HG03575 (cell line): ENCODE results near the gene TTLL8.

Experiments
- ATAC-seq: cut with Tn5 transposase; IDR thresholded peaks from one replicate; pipeline ENCODE4 v1.9.1; 2021; ENCODE audit not compliant: unreplicated experiment, insufficient number of reproducible peaks, low FRiP score; ENCODE audit errors: extremely low read depth

Gene TTLL8

DNA sequence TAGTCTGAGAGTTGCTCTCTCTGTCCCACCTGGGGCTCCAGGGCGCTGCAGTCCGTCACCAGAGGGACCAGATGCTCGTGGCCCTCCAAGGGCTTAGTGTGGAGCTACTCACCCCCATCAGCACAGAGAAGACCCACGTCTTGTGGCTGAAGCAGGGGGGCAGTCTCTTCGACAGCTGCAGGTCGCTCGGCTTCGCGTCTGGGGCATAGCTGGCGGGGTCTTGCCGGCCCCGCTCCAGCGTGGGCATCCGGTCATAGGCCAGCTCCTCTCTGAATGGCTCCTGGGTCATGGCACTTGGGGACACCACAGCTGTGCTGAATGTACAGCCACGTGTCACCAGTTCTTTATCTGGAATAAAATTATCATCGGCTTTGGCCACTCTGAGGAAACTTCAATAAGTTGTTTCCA lies 26.5 kb upstream of the TTLL8 start:
- ATAC-seq, result no peak

DNA sequence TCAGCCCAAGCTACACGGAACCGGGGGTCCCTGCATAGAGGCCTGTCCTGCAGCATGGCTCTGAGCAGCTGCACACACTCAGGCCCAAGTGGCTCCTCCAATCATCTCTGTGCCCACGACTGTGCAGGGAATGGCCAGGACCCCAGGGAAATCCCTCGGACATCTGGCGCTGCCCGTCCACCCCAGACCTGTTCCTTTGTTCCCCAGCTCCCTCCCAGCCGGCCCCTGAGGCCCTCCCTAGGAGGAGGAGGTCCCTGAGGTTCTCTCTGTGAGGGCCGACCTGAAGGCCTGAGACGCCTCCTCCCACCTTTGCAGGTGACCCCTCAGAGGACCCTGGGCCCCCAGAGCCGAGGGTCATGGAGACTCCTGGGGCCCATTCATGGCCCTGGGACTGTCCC lies 26.0 kb upstream of the TTLL8 start:
- no peak for ATAC-seq

DNA sequence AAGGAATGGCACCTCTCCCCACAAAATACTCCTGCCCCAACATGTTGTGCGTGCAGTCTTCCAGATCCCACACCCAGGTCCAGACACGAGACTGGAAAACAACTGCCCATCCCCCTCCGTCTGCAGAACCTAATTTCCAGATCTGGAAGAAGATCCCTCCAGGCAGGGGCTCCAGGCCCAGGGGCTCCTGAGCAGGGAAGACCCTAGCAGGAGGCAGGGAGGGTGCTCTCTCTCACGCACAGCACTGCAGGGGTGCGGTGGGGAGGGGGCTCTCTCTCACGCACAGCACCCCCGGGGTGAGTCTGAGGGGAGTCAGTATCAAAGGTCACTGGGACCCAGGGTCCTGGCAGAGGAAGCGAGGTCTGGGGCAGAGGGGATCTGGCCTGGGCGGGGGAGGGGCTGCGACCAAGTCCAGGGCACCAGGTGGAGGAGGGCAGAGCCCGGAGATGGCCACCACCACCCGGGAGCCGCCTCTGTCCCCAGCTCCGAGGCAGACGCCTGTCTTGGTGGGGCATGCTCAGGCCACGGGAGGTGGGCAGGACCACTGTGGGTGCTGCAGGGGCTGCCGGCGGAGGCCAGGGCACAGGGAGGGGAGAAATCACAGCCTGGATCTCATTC lies 25.5 kb upstream of the TTLL8 start:
- ATAC-seq, result no peak

DNA sequence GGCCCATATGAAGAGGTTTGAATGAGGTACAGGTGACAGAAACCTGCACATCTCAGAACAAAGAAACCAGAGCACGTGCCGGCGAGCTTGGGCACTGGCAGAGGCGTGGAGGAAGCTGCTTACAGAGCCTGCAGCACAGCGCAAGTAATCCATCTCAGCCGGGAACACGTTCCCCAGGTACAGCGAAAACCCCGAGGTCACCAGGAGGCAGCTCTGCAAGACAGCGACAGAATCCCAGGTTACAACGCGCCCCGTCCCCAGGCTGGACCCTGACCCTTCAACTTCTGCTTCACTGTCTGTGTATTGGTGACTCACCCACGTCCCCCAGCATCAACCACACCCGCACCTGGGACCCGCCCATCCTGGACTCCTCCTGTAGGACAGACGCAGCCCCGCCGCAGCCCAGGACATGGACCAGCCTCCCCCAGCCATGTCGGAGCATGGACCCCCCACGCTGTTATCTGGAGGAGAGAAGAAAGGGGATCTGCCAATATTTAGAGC lies 24.9 kb upstream of the TTLL8 start:
- no peak for ATAC-seq

DNA sequence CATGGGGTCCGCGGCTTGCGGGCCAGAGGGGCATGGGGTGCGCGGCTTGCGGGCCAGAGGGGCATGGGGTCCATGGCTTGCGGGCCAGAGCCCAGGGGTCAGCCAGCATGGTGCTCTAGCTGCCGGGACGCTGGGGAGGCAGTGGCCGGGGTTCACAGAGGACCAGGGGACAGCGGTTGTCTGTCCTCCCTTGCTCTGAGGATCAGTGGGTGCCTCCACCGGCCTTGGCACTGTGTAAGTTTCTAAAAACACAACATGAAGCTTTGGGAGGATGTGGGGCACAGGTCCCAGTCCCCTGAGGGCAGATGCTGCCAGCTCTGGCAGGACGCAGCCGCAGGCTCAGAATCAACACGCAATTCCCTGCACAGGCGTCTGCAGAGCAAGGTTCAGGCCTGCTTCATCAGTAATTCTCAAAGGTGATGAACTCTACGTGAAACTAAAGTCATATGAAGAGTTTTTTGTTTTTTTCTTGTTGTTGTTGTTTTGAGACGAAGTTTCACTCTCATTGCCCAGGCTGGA lies 24.2 kb upstream of the TTLL8 start:
- ATAC-seq, result no peak

DNA sequence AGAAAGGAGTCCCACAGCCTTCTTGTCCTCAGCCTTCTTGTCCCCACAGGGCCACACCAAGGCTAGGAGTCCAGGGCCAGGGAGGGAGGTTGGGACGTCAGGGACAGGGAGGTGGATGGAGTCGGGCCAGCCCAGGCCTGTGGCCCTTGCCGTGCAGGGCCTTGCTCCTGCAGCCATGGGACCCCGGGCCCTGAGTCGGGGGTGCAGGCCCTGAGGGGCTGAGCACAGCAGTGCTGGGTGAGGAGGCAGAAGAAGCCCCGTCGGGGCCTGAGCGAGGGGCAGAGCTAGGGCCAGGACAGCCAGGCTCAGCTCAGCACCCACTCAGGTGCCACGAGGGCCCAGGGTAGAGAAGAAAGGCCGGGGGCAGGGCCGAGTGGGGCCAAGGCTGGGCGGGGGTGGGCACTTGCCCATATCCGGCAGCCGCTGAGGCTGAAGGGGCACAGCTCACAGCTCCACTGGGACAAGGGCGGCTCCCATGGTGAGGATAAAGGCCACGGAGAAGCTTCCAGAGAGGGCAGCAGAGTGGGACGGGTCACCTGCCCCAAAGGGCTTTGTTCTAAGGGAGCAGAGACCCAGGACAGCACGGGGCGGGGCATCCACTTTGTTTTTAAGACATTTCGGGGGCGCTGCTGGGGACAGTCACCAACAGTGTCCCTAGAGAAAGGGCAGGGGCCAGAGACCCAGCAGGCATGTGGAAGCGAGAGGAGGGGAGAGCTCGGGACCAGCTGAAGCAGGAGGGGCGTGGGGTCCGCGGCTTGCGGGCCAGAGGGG lies 23.5 kb upstream of the TTLL8 start:
- no peak for ATAC-seq

DNA sequence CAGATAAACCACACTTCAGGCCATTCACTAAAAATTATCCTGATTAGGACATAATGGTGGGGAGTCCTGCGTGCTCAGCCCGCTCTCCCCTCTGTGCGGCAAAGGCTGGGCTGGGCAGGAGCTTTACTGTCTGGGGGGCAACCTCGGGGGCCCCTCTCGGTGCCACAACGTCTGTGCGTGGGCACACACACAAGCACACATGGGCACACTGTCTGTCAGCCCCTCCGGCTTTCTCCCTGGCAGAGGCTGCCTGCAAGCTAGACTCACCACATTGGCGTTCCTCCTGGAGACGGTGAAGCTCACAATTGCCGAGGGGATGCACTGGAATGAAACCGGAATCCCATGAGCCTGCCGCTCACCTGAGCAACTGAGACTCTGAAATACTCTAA lies 22.0 kb upstream of the TTLL8 start:
- ATAC-seq, result no peak

DNA sequence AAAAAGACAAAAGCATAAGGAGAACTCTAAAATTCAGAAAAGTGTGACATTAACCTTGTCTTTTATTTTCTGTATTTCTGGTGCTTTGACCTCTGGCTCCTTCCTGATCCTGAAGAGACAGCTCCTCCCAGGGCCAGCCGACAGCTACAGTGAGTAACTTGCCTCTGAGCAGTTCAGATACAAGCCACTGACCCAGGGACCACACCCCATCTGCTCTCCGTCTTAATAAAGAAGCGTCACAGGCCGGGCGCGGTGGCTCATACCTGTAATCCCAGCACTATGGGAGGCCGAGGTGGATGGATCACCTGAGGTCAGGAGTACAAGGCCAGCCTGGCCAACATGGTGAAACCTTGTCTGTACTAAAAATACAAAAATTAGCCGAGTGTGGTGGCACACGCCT lies 20.7 kb upstream of the TTLL8 start:
- ATAC-seq, result no peak

DNA sequence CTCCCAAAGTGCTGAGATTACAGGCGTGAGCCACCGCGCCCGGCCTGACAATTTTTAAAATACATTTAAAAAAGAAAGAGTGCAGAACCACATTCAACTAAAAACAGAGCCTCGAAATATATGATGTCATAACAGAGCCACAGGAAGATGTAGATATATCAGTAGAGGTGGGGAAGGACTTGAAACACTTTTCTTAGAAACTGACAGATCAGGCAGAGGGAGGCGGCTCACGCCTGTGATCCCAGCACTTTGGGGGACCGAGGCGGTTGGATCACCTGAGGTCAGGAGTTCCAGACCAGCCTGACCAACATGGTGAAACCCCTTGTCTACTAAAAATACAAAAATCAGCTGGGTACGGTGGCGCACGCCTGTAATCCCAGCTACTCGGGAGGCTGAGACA lies 20.1 kb upstream of the TTLL8 start:
- no peak for ATAC-seq

DNA sequence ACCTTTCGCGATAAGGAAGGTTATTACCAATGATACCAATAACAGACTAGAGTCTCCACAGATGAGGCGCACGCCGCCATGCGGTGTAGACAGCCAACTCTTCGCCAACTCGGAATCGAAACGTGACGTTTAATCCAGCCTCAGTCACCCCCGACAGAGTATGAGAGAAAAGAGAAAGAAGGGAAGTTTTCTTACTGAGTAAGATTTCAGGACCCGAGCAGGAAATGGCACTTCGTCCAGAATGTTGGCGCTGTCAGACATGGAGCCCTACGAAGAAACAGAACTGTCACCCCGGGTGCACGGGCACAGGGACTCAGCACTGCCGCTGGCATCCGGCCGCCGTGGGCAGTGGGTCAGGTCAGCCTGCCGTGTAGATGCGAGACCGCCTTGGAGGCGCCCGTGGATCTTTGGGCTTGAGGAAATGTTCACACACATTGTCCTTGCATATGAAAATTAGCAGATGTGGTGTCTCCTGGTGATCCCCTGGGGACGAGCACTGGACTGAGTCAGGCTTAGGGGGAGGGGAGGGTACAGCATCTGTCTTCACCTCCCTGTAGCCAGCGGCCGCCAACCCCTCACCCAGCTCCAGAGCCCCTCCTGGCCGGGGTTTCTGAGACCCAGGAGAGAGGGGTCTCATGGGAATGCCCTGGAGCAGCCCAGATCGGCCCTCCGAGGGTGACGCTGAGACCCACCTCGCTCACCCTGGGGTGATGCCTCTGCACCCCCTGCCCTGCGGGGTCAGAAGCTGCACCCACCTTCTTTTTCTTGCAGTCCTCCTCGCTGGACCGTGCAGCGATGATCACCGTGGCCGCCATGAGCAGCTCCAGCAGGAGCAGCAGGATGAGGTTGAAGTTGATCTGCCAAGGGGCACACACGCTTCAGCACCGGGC lies 18.8 kb upstream of the TTLL8 start:
- ATAC-seq, result no peak

DNA sequence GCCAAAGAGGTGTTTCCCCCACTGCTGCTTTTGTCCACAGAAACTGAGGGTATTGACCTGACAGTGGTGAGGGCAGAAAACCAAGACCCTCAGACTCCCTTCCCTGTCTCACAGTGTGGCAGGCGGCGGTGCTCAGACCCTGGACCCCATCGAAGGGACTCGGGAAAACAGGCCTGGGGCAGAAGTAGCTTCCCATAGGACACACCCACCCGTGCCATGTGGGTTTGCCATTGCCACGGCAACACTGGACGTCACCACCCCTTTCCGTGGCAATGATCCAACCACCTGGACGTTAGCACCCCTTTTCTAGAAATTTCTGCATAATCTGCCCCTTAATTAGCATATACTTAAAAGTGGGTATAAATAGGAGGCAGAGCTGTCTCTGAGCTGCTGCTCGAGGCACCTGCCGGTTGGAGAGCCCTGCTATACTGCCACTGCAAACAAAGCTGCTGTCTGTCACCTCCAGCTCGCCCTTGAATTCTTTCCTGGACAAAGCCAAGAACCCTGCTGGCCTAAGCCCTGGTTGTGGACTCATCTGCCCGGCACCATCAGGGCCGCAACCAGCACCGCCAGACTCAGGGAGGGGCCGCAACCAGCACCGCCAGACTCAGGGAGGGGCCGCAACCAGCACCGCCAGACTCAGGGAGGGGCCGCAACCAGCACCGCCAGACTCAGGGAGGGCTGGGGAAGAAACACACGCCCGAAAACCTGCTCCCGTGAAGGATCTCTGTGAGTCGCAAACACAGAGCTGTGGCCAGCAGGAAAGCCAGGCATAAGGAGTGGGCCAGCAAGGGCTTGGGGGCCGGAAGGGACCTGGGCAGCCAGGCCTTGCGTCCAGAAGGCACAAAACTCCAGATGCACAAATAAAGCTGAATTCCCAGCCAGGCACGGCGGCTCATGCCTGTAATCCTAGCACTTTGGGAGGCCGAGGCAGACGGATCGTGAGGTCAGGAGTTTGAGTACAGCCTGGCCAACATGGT lies 16.7 kb upstream of the TTLL8 start:
- ATAC-seq, result no peak

DNA sequence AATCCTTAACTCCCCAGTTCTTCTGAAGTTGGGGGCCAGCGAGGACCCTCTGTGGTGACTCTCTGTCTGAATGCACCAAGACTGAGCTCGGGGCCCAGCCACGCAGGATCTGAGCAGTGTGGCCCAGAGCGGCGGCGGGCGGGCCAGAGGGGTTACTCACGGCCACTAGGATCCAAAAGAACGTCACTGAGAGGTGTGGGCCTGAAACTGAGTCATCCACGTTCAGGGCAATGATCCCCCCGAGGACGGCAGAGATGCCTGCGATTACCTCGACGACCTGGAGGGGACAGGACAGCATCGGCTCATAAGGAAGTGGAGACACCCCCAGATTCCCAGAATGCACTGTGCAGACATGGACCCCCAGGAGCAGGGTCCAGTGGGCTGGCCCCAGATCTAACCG lies 16.0 kb upstream of the TTLL8 start:
- ATAC-seq, result no peak

DNA sequence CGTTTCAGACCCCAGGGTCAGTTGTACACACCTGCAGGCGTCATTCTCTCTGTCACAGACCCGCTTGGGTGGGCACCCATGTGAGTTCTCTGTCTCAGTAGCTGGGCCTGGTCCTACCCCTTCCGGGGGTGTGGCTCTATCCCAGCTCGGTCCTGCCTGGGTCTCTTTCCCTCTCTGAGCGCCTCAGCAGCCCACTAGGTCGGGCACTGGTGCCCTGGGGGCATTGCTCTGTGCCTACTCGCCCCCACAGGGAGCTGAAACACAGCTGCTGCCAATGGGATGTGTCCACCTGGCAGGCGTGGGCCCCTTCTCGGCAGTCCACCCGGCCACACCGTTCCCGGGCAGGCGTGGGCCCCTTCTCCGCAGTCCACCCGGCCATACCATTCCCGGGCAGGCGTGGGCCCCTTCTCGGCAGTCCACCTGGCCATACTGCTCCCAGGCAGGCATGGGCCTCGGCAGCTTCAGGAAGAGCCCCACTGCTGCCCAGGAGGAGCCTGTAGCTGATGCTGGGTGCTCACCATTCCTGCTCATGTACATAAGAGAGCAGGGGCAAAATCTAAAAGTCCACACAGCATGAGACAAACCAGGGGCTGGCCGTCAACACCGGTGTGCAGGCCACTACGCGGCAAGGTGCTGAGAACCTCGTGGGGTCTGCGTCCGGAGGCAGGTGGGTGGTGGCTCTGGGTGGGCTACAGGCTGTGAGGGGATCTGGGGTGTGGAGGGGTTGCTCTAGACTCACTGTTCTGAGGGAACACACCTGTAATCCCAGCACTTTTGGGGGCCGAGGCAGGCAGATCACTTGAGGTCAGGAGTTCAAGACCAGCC lies 14.8 kb upstream of the TTLL8 start:
- ATAC-seq, result no peak

DNA sequence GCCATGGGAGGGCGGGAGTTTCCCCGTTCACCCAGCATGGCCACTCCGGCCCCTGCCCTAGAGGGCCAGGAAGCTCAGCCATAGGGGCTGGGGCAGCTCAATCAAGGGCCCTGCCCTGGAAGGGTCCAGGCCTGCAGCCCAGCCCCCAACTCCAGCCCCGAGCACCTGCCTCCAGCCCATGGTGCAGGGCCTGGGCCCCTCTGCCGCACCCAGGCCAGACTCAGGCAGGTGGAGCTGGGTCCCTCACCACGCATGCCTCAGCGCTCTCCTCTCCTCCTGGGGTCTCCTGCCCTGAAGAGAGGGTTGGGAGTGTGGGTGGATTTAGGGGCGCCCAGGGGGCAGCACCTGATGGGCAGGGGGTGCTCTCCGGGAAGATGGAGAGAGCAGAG lies 14.1 kb upstream of the TTLL8 start:
- ATAC-seq, result no peak

DNA sequence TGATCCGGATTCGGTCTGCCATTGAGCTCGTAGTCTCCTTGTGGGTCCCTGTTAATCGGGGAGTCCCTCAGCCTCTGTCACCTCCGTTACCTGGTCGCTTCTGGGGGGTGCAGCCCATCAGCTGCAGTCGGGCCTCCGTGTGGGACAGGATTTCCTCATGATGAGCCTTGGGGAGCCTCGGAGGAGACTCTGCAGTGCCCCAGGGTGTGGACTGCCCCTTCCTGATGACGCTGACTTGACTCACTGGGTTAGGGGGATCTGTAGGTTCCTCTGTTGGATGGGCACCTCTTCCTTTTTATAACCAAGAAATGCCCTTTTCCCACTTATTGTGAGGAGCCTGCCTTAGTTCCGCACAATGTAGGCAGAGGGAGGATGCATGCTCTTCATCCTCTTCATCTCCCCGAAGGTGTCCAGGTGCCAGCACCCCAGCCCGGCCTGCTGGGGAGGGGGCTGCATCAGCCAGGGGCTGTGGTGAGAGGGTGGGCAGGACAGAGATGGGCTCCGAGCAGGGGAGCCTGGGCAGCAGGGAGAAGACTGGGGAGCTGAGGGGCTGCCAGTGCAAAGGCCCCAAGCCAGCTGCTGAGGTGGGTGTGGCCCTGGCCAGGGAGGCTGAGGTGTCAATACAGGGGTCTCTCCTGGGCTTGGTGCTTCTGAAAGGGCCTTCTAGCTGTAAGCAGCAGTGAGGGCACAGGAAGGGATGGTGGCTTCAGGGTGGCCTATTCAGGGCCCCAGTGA lies 13.5 kb upstream of the TTLL8 start:
- ATAC-seq, result no peak

DNA sequence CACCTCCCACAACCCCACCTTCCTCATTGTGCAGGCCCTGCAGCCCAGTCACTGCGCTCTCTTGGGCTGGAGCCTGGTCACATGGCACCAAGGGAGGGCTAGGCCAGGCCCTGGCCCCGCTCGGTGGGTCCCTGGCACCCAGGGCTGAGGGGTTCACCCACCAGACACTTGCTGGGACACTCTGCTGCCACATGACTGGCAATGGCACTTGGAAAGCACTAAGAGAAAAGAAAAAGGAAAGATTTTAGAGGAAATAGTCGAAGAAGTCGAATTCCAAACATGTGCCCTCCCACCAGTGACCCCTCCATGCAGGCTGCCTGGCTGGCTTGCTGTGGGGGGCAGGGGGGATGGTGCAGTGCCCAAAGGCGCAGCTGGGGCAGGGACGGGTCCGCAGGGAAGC lies 12.3 kb upstream of the TTLL8 start:
- no peak for ATAC-seq

DNA sequence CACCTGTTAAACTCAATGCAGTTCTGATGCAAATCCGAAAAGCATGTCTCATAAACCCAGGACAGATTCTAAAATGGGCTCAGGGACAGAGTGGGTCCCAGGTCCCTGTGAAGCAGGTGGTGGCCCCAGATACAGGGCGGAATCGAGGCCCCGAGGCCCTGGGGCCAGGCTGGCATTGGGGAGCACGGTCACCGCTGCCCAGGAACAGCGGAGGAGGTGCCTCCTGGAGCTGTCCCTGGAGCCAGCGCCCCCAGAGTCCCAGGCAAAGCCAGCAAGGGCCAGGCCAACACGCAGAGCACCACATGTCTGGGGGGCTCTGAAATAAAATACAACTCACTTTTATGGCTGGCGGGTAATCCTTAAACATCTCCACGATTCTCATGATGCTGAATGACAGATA lies 10.0 kb upstream of the TTLL8 start:
- ATAC-seq, result no peak
